ENCODE results near the gene KANK3. TPM values are rescaled to one million over a fixed set of nuclear protein-coding genes. Genes with fewer than 3 reads are reported as not detected.
A peak's percentile ranks its signal among the peaks of the same experiment; 100 is the strongest.

Gene KANK3
- total and polyA plus RNA-seq, 10 of the 15 experiments (the other 5 are each of a cell fraction or from before 2014, with no cell fraction given) = 0.03 to 0.93 (median 0.22) TPM; not detected in 1

- ChIA-PET RAD21 (ENCODE audit: unreplicated experiment) (no interaction called here), SMC1A (ENCODE audit: uncharacterized antibody, unreplicated experiment) (no interaction called here), POLR2A (interaction anchor here (0.6 kb wide), 1 partner anchor 317 kb away, joined by 3 read pairs; no protein-coding TSS in a partner anchor), CTCF (interaction anchor here (0.9 to 1.0 kb wide), 2 partner anchors 46 to 138 kb away, joined by 3 read pairs; no protein-coding TSS in a partner anchor)
- no peak for FAIRE-seq
- H3K9me3 ChIP-seq (replicated peaks; ENCODE audit: control insufficient read depth, insufficient read depth, low read length) = no peaks in the 10 kb centered on the region
- no peak overlapping the region for H3K9ac ChIP-seq (ENCODE audit: control insufficient read depth, insufficient read depth, low read length)
- H3K4me3 ChIP-seq = no peak overlapping the region
- H3K79me2 ChIP-seq (ENCODE audit: control insufficient read depth, insufficient read depth, low read length) = no peaks in the 10 kb centered on the region
- no TSS peak for BruUV-seq (replicated peaks)
- H2AFZ ChIP-seq (ENCODE audit: control insufficient read depth, low read depth, low read length) = no peak overlapping the region
- H3K36me3 ChIP-seq (ENCODE audit: control insufficient read depth in 2 of 2, insufficient read depth in 2 of 2, low read length in 1 of 2) = no peaks in the 10 kb centered on the region
- peaks cover 0 to 6% of the 10 kb centered on the region in 2 experiments; a peak in 2 of 4 replicates for H3K27me3 ChIP-seq (replicated peaks in 1 of 2; ENCODE audit: control insufficient read depth in 2 of 2, insufficient read depth in 2 of 2, low read length in 1 of 2)
- H3K4me2 ChIP-seq (ENCODE audit: control insufficient read depth, insufficient read depth) = no peak overlapping the region
- H3K4me1 ChIP-seq (ENCODE audit: control insufficient read depth, insufficient read depth, low read length) = no peaks in the 10 kb centered on the region
- ATAC-seq = no peak
- TF ChIP-seq MTA2 (IDR thresholded peaks at IDR 0.05; ENCODE audit: low read depth) (no peak), CBX5 (IDR thresholded peaks at IDR 0.05; ENCODE audit: low read depth) (no peak), BCL11A (IDR thresholded peaks at IDR 0.05; ENCODE audit: low read depth, low read length) (no peak), ZNF24 (IDR thresholded peaks at IDR 0.05) (0 out of 2 replicates have a peak, but pooled peaks have one; percentile 40)
- TF ChIP-seq, protein P1, sequence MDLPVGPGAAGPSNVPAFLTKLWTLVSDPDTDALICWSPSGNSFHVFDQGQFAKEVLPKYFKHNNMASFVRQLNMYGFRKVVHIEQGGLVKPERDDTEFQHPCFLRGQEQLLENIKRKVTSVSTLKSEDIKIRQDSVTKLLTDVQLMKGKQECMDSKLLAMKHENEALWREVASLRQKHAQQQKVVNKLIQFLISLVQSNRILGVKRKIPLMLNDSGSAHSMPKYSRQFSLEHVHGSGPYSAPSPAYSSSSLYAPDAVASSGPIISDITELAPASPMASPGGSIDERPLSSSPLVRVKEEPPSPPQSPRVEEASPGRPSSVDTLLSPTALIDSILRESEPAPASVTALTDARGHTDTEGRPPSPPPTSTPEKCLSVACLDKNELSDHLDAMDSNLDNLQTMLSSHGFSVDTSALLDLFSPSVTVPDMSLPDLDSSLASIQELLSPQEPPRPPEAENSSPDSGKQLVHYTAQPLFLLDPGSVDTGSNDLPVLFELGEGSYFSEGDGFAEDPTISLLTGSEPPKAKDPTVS (IDR thresholded peaks at IDR 0.05; ENCODE audit: low read depth, low read length) = no peak
- DNase-seq (ENCODE audit: low read depth, low spot score) = no peak
- in situ Hi-C loops (cut with MboI) = no loop called here
- intact Hi-C loops (cut with micrococcal nuclease; ENCODE audit: unreplicated experiment) = no loop called here
- H4K20me1 ChIP-seq (ENCODE audit: control insufficient read depth, insufficient read depth) = no peaks in the 10 kb centered on the region
- WGBS (ENCODE audit: insufficient coverage, insufficient replicate concordance, low lambda C conversion rate, missing lambda C conversion rate) = 28% methylated on average over 23 of the region's 23 CpGs
- no peak overlapping the region for H3K27ac ChIP-seq (ENCODE audit: control insufficient read depth, insufficient read depth)
Observed at GRCh38 chr19:8367327-8368001, 24.4 kb upstream of the KANK3 start.

DNA sequence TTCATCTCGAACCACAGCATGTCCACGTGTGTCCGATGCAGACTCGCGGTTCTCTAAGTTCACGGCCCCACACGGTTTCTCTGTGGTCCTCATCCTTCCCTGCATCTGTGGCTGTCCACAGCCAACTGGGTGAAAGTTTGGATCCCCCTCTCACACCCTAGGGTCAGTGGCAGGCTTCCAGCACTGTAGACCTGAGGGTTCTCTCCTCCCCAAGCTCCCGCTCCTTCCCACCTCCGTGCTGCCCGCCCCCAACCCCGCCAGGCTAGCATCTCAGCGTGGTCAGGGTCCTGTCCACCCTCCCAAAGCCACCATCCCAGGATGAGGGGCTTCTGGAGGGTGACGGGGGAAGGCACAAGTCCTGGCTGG, 23.9 kb upstream of the KANK3 start:
- ChIA-PET RAD21 (ENCODE audit: unreplicated experiment) (no interaction called here), POLR2A (no interaction called here), CTCF (no interaction called here), SMC1A (ENCODE audit: uncharacterized antibody, unreplicated experiment) (no interaction called here)
- H3K4me2 ChIP-seq (ENCODE audit: control insufficient read depth, insufficient read depth) = no peak overlapping the region
- no peaks in the 10 kb centered on the region for H3K79me2 ChIP-seq (ENCODE audit: control insufficient read depth, insufficient read depth, low read length)
- 64% methylated on average over 10 of the region's 13 CpGs for WGBS (ENCODE audit: insufficient coverage, insufficient replicate concordance, low lambda C conversion rate, missing lambda C conversion rate)
- H2AFZ ChIP-seq (ENCODE audit: control insufficient read depth, low read depth, low read length) = no peak overlapping the region
- no peaks in the 10 kb centered on the region for H4K20me1 ChIP-seq (ENCODE audit: control insufficient read depth, insufficient read depth)
- intact Hi-C loops (cut with micrococcal nuclease; ENCODE audit: unreplicated experiment) (no loop called here), in situ Hi-C loops (cut with MboI) (no loop called here)
- no peak for FAIRE-seq
- no peak overlapping the region for H3K9ac ChIP-seq (ENCODE audit: control insufficient read depth, insufficient read depth, low read length)
- no peaks in the 10 kb centered on the region for H3K9me3 ChIP-seq (replicated peaks; ENCODE audit: control insufficient read depth, insufficient read depth, low read length)
- BruUV-seq (replicated peaks) = no TSS peak
- no peaks in the 10 kb centered on the region for H3K36me3 ChIP-seq (ENCODE audit: control insufficient read depth in 2 of 2, insufficient read depth in 2 of 2, low read length in 1 of 2)
- no peak for DNase-seq (ENCODE audit: low read depth, low spot score)
- H3K27me3 ChIP-seq (replicated peaks in 1 of 2; ENCODE audit: control insufficient read depth in 2 of 2, insufficient read depth in 2 of 2, low read length in 1 of 2) = peaks cover 0 to 6% of the 10 kb centered on the region in 2 experiments; a peak in 2 of 4 replicates
- no peak for ATAC-seq
- H3K4me3 ChIP-seq = no peak overlapping the region
- H3K4me1 ChIP-seq (ENCODE audit: control insufficient read depth, insufficient read depth, low read length) = no peaks in the 10 kb centered on the region
- H3K27ac ChIP-seq (ENCODE audit: control insufficient read depth, insufficient read depth) = no peak overlapping the region
- TF ChIP-seq CREM (IDR thresholded peaks at IDR 0.05; ENCODE audit: low read depth) = no peak
- TF ChIP-seq FOXK2 (IDR thresholded peaks at IDR 0.05) = no peak
- TF ChIP-seq, protein P2, sequence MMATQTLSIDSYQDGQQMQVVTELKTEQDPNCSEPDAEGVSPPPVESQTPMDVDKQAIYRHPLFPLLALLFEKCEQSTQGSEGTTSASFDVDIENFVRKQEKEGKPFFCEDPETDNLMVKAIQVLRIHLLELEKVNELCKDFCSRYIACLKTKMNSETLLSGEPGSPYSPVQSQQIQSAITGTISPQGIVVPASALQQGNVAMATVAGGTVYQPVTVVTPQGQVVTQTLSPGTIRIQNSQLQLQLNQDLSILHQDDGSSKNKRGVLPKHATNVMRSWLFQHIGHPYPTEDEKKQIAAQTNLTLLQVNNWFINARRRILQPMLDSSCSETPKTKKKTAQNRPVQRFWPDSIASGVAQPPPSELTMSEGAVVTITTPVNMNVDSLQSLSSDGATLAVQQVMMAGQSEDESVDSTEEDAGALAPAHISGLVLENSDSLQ (IDR thresholded peaks at IDR 0.05) = no peak
- no peak for TF ChIP-seq TCF7 (IDR thresholded peaks at IDR 0.05; ENCODE audit: borderline replicate concordance)
- TF ChIP-seq POLR2AphosphoS5 (IDR thresholded peaks at IDR 0.05; ENCODE audit: low read length) = no peak
- TF ChIP-seq PRDM15 (CRISPR knock-in tag; IDR thresholded peaks at IDR 0.05) = no peak
- no peak for TF ChIP-seq CHD1 (IDR thresholded peaks at IDR 0.05; ENCODE audit: low read depth, low read length)
- TF ChIP-seq SREBF1 (IDR thresholded peaks at IDR 0.05; ENCODE audit: low read length) = no peak

Data from GM12878 (cell line).